ENCODE data around the gene ILF3. TPM values are rescaled to one million over a fixed set of nuclear protein-coding genes. Genes with fewer than 3 reads are reported as not detected.

Gene ILF3
- total RNA-seq, 1 donor from 2014 or later, result 69.4 TPM

GRCh38 chr19:10691883-10692282 lies 37.7 kb downstream of the ILF3 start:
- Histone ChIP-seq H3K4me3 (ENCODE audit: low read length in 3 of 3) (no peak overlapping the region), H3K9ac (ENCODE audit: low read depth in 1 of 3, low read length in 3 of 3) (no peak overlapping the region), H3K4me1 (ENCODE audit: control insufficient read depth in 3 of 3, insufficient read depth in 3 of 3, low read length in 3 of 3) (peaks cover 8 to 15% (median 9%) of the 10 kb centered on the region in 3 donors), H3K9me3 (ENCODE audit: control insufficient read depth in 3 of 3, low read length in 3 of 3) (no peaks in the 10 kb centered on the region), H3K36me3 (ENCODE audit: control insufficient read depth in 3 of 3, insufficient read depth in 3 of 3, low read length in 3 of 3) (peaks cover 39 to 57% (median 53%) of the 10 kb centered on the region in 3 donors), H3K27me3 (ENCODE audit: control insufficient read depth in 3 of 3, insufficient read depth in 3 of 3, low read length in 3 of 3) (no peaks in the 10 kb centered on the region), H3K27ac (ENCODE audit: low read depth, low read length) (no peak overlapping the region)

- H3K4me1 ChIP-seq (ENCODE audit: control insufficient read depth in 3 of 3, insufficient read depth in 3 of 3, low read length in 3 of 3), result peaks cover 8 to 13% (median 9%) of the 10 kb centered on the region in 3 donors
- H3K36me3 ChIP-seq (ENCODE audit: control insufficient read depth in 3 of 3, insufficient read depth in 3 of 3, low read length in 3 of 3), result peaks cover 32 to 49% (median 46%) of the 10 kb centered on the region in 3 donors
- H3K9me3 ChIP-seq (ENCODE audit: control insufficient read depth in 3 of 3, low read length in 3 of 3), result no peaks in the 10 kb centered on the region
- H3K9ac ChIP-seq (ENCODE audit: low read depth in 1 of 3, low read length in 3 of 3), result no peak overlapping the region
- H3K27me3 ChIP-seq (ENCODE audit: control insufficient read depth in 3 of 3, insufficient read depth in 3 of 3, low read length in 3 of 3), result no peaks in the 10 kb centered on the region
- H3K4me3 ChIP-seq (ENCODE audit: low read length in 3 of 3), result no peak overlapping the region
- no peak overlapping the region for H3K27ac ChIP-seq (ENCODE audit: low read depth, low read length)
These were observed 38.6 kb downstream of the ILF3 start for GRCh38 chr19:10692673-10693264.

- Histone ChIP-seq H3K27ac (ENCODE audit: low read depth, low read length) (no peak overlapping the region), H3K27me3 (ENCODE audit: control insufficient read depth in 3 of 3, insufficient read depth in 3 of 3, low read length in 3 of 3) (no peaks in the 10 kb centered on the region), H3K4me3 (ENCODE audit: low read length in 3 of 3) (no peak overlapping the region), H3K9me3 (ENCODE audit: control insufficient read depth in 3 of 3, low read length in 3 of 3) (no peaks in the 10 kb centered on the region), H3K4me1 (ENCODE audit: control insufficient read depth in 3 of 3, insufficient read depth in 3 of 3, low read length in 3 of 3) (peaks cover 8 to 13% (median 9%) of the 10 kb centered on the region in 3 donors), H3K36me3 (ENCODE audit: control insufficient read depth in 3 of 3, insufficient read depth in 3 of 3, low read length in 3 of 3) (peaks cover 14 to 29% (median 28%) of the 10 kb centered on the region in 3 donors), H3K9ac (ENCODE audit: low read depth in 1 of 3, low read length in 3 of 3) (no peak overlapping the region)
These were observed 40.7 kb downstream of the ILF3 start for GRCh38 chr19:10694706-10695307.

- Histone ChIP-seq H3K9me3 (ENCODE audit: control insufficient read depth in 3 of 3, low read length in 3 of 3) (no peaks in the 10 kb centered on the region), H3K4me3 (ENCODE audit: low read length in 3 of 3) (peak overlapping the region in 2 of 3 donors; percentile 31 to 35), H3K27ac (ENCODE audit: low read depth, low read length) (no peak overlapping the region), H3K9ac (ENCODE audit: low read depth in 1 of 3, low read length in 3 of 3) (peak overlapping the region in 1 of 3 donors; percentile 8), H3K36me3 (ENCODE audit: control insufficient read depth in 3 of 3, insufficient read depth in 3 of 3, low read length in 3 of 3) (peaks cover 7 to 21% (median 21%) of the 10 kb centered on the region in 3 donors), H3K4me1 (ENCODE audit: control insufficient read depth in 3 of 3, insufficient read depth in 3 of 3, low read length in 3 of 3) (peaks cover 8 to 13% (median 9%) of the 10 kb centered on the region in 3 donors), H3K27me3 (ENCODE audit: control insufficient read depth in 3 of 3, insufficient read depth in 3 of 3, low read length in 3 of 3) (no peaks in the 10 kb centered on the region)
These were observed 41.6 kb downstream of the ILF3 start for GRCh38 chr19:10695401-10696398.

- peaks cover 20 to 29% (median 23%) of the 10 kb centered on the region in 3 donors for H3K4me1 ChIP-seq (ENCODE audit: control insufficient read depth in 3 of 3, insufficient read depth in 3 of 3, low read length in 3 of 3)
These were observed 45.6 kb downstream of the ILF3 start for GRCh38 chr19:10699650-10700335.

GRCh38 chr19:10701955-10702525 lies 47.9 kb downstream of the ILF3 start:
- Histone ChIP-seq H3K4me3 (ENCODE audit: low read length in 3 of 3) (peak overlapping the region; percentile 88 to 98 (median 91)), H3K9me3 (ENCODE audit: control insufficient read depth in 3 of 3, low read length in 3 of 3) (no peaks in the 10 kb centered on the region), H3K36me3 (ENCODE audit: control insufficient read depth in 3 of 3, insufficient read depth in 3 of 3, low read length in 3 of 3) (peaks cover under 1 to 5% (median 3%) of the 10 kb centered on the region in 3 donors), H3K27ac (ENCODE audit: low read depth, low read length) (peak overlapping the region; percentile 67), H3K27me3 (ENCODE audit: control insufficient read depth in 3 of 3, insufficient read depth in 3 of 3, low read length in 3 of 3) (no peaks in the 10 kb centered on the region), H3K9ac (ENCODE audit: low read depth in 1 of 3, low read length in 3 of 3) (peak overlapping the region; percentile 81 to 92 (median 90)), H3K4me1 (ENCODE audit: control insufficient read depth in 3 of 3, insufficient read depth in 3 of 3, low read length in 3 of 3) (peaks cover 10 to 15% (median 15%) of the 10 kb centered on the region in 3 donors)

More at GRCh38 chr19:10699650-10700335, 45.6 kb downstream of the ILF3 start:
- no peak overlapping the region for H3K4me3 ChIP-seq (ENCODE audit: low read length in 3 of 3)
- H3K27me3 ChIP-seq (ENCODE audit: control insufficient read depth in 3 of 3, insufficient read depth in 3 of 3, low read length in 3 of 3), result no peaks in the 10 kb centered on the region
- H3K9me3 ChIP-seq (ENCODE audit: control insufficient read depth in 3 of 3, low read length in 3 of 3), result no peaks in the 10 kb centered on the region
- no peak overlapping the region for H3K27ac ChIP-seq (ENCODE audit: low read depth, low read length)
- no peaks in the 10 kb centered on the region for H3K36me3 ChIP-seq (ENCODE audit: control insufficient read depth in 3 of 3, insufficient read depth in 3 of 3, low read length in 3 of 3)
- no peak overlapping the region for H3K9ac ChIP-seq (ENCODE audit: low read depth in 1 of 3, low read length in 3 of 3)

- H3K9ac ChIP-seq (ENCODE audit: low read depth in 1 of 3, low read length in 3 of 3), result no peak overlapping the region
- no peak overlapping the region for H3K27ac ChIP-seq (ENCODE audit: low read depth, low read length)
- no peaks in the 10 kb centered on the region for H3K9me3 ChIP-seq (ENCODE audit: control insufficient read depth in 3 of 3, low read length in 3 of 3)
- no peak overlapping the region for H3K4me3 ChIP-seq (ENCODE audit: low read length in 3 of 3)
- no peaks in the 10 kb centered on the region for H3K27me3 ChIP-seq (ENCODE audit: control insufficient read depth in 3 of 3, insufficient read depth in 3 of 3, low read length in 3 of 3)
- peaks cover 12 to 21% (median 15%) of the 10 kb centered on the region in 3 donors for H3K36me3 ChIP-seq (ENCODE audit: control insufficient read depth in 3 of 3, insufficient read depth in 3 of 3, low read length in 3 of 3)
- H3K4me1 ChIP-seq (ENCODE audit: control insufficient read depth in 3 of 3, insufficient read depth in 3 of 3, low read length in 3 of 3), result peaks cover 4 to 5% (median 4%) of the 10 kb centered on the region in 3 donors
These were observed 52.8 kb downstream of the ILF3 start for GRCh38 chr19:10706990-10707389.

- Histone ChIP-seq H3K36me3 (ENCODE audit: control insufficient read depth in 3 of 3, insufficient read depth in 3 of 3, low read length in 3 of 3) (peaks cover 16 to 22% (median 16%) of the 10 kb centered on the region in 3 donors), H3K4me1 (ENCODE audit: control insufficient read depth in 3 of 3, insufficient read depth in 3 of 3, low read length in 3 of 3) (peaks cover 0 to under 1% (median 0%) of the 10 kb centered on the region in 3 donors), H3K9ac (ENCODE audit: low read depth in 1 of 3, low read length in 3 of 3) (no peak overlapping the region), H3K4me3 (ENCODE audit: low read length in 3 of 3) (no peak overlapping the region), H3K27me3 (ENCODE audit: control insufficient read depth in 3 of 3, insufficient read depth in 3 of 3, low read length in 3 of 3) (no peaks in the 10 kb centered on the region), H3K27ac (ENCODE audit: low read depth, low read length) (no peak overlapping the region), H3K9me3 (ENCODE audit: control insufficient read depth in 3 of 3, low read length in 3 of 3) (no peaks in the 10 kb centered on the region)
These were observed 53.3 kb downstream of the ILF3 start for GRCh38 chr19:10707440-10707839.

GRCh38 chr19:10708291-10708690 lies 54.1 kb downstream of the ILF3 start:
- Histone ChIP-seq H3K4me3 (ENCODE audit: low read length in 3 of 3) (no peak overlapping the region), H3K9ac (ENCODE audit: low read depth in 1 of 3, low read length in 3 of 3) (no peak overlapping the region), H3K27ac (ENCODE audit: low read depth, low read length) (no peak overlapping the region), H3K9me3 (ENCODE audit: control insufficient read depth in 3 of 3, low read length in 3 of 3) (no peaks in the 10 kb centered on the region), H3K27me3 (ENCODE audit: control insufficient read depth in 3 of 3, insufficient read depth in 3 of 3, low read length in 3 of 3) (no peaks in the 10 kb centered on the region), H3K36me3 (ENCODE audit: control insufficient read depth in 3 of 3, insufficient read depth in 3 of 3, low read length in 3 of 3) (peaks cover 22 to 30% (median 23%) of the 10 kb centered on the region in 3 donors), H3K4me1 (ENCODE audit: control insufficient read depth in 3 of 3, insufficient read depth in 3 of 3, low read length in 3 of 3) (no peaks in the 10 kb centered on the region)

All from skeletal muscle tissue (tissue), 4 donors.